HepG2 (cell line): Measurements from ENCODE around the gene RGL1. TPM values are rescaled to one million over a fixed set of nuclear protein-coding genes. Genes with fewer than 3 reads are reported as not detected.

Experiments used
- FOXJ3 ChIP-seq: sonication (generic); formaldehyde crosslinking; IDR thresholded peaks from 2 replicates; pipeline ENCODE4 v1.4.0; 2020; ENCODE audit warnings: missing genetic modification reagents, mild to moderate bottlenecking, borderline replicate concordance
- GZF1 ChIP-seq: sonication (generic); formaldehyde crosslinking; IDR thresholded peaks from 2 replicates; pipeline ENCODE4 v1.5.1; 2020; ENCODE audit warnings: mild to moderate bottlenecking, missing genetic modification reagents
- KDM6A ChIP-seq: IDR thresholded peaks from 2 replicates; pipeline ENCODE4 v1.6.1; 2016; ENCODE audit warnings: low read depth
- LCORL ChIP-seq, 2 experiments: fragments of 450-650 bp in 1 of 2; sonication (generic) in 1 of 2; formaldehyde crosslinking in 1 of 2; IDR thresholded peaks; 2 replicates each; pipeline versions ENCODE4 v1.5.0 to v1.6.1; 2017 to 2020; ENCODE audit warnings: antibody characterized with exemption in 1 of 2, missing genetic modification reagents in 1 of 2
- MZF1 ChIP-seq: sonication (generic); formaldehyde crosslinking; IDR thresholded peaks from 2 replicates; pipeline ENCODE4 v1.8.1; 2023; ENCODE audit warnings: mild to moderate bottlenecking, missing genetic modification reagents, borderline replicate concordance
- PITX1 ChIP-seq: sonication (generic); formaldehyde crosslinking; IDR thresholded peaks from 2 replicates; pipeline ENCODE4 v1.5.1; 2020; ENCODE audit warnings: mild to moderate bottlenecking, missing genetic modification reagents
- XRCC5 ChIP-seq: fragments of 200-400 bp; formaldehyde crosslinking; optimal IDR thresholded peaks from 2 replicates; pipeline ENCODE3; 2017; ENCODE audit warnings: mild to moderate bottlenecking, low read length
- ZFP82 ChIP-seq: sonication (generic); formaldehyde crosslinking; IDR thresholded peaks from 2 replicates; pipeline ENCODE4 v1.5.1; 2020; ENCODE audit warnings: mild to moderate bottlenecking, missing genetic modification reagents, borderline replicate concordance
- ZNF292 ChIP-seq: sonication (generic); formaldehyde crosslinking; IDR thresholded peaks from 2 replicates; pipeline ENCODE4 v1.8.1; 2022; ENCODE audit warnings: mild to moderate bottlenecking, low read depth, missing genetic modification reagents, borderline replicate concordance
- ZNF724P ChIP-seq: sonication (generic); formaldehyde crosslinking; IDR thresholded peaks from 2 replicates; pipeline ENCODE4 v1.8.0; 2022; ENCODE audit warnings: missing genetic modification reagents, borderline replicate concordance
- ZNF747 ChIP-seq: sonication (generic); formaldehyde crosslinking; IDR thresholded peaks from 2 replicates; pipeline ENCODE4 v1.8.1; 2023; ENCODE audit warnings: missing genetic modification reagents, mild to moderate bottlenecking, borderline replicate concordance
- ZNF768 ChIP-seq: sonication (generic); formaldehyde crosslinking; IDR thresholded peaks from 2 replicates; pipeline ENCODE4 v1.4.0; 2020; ENCODE audit warnings: missing genetic modification reagents
- polyA plus RNA-seq, 8 experiments: library from polyadenylated mRNA; depleted of rRNA in 3 of 8; stranded (reverse) in 7 of 8; unstranded in 1 of 8; fragments of >200 nt; fragmentation: Illumina TruSeq in 4 of 8; extraction: Trizol in 4 of 8; gene quantifications; 2 replicates each; pipeline versions ENCODE4 v1.2.1 to v1.2.3, GENCODE V29; 2011 to 2016; ENCODE audit warnings: low read depth in 4 of 8, missing spikeins in 1 of 8, mixed read lengths in 1 of 8; ENCODE audit not compliant: insufficient read depth in 1 of 8
- total RNA-seq, 5 experiments: library from RNA; depleted of rRNA; stranded (reverse); fragments of >200 nt; fragmentation: Illumina TruSeq; extraction: Trizol; gene quantifications; 2 replicates each; pipeline ENCODE4 v1.2.3, GENCODE V29; 2016; ENCODE audit warnings: low read depth in 1 of 5
- TF ChIP-seq, protein P1 (sequence below): sonication (generic); formaldehyde crosslinking; IDR thresholded peaks from 2 replicates; pipeline ENCODE4 v1.4.0; 2020; ENCODE audit warnings: missing genetic modification reagents, borderline replicate concordance
- TF ChIP-seq, protein P2 (sequence below), 2 experiments: sonication (generic) in 1 of 2; formaldehyde crosslinking in 1 of 2; IDR thresholded peaks; 2 replicates each; pipeline versions ENCODE4 v1.6.1 to v1.9.0; 2014 to 2022; ENCODE audit warnings: antibody characterized with exemption in 1 of 2, borderline replicate concordance in 1 of 2, inconsistent platforms in 1 of 2, low read depth in 1 of 2, missing genetic modification reagents in 1 of 2

Gene RGL1
- total and polyA plus RNA-seq, 2 of the 13 experiments (the other 11 are each of a cell fraction or from before 2014, with no cell fraction given): 3.5 to 4.7 TPM

DNA sequence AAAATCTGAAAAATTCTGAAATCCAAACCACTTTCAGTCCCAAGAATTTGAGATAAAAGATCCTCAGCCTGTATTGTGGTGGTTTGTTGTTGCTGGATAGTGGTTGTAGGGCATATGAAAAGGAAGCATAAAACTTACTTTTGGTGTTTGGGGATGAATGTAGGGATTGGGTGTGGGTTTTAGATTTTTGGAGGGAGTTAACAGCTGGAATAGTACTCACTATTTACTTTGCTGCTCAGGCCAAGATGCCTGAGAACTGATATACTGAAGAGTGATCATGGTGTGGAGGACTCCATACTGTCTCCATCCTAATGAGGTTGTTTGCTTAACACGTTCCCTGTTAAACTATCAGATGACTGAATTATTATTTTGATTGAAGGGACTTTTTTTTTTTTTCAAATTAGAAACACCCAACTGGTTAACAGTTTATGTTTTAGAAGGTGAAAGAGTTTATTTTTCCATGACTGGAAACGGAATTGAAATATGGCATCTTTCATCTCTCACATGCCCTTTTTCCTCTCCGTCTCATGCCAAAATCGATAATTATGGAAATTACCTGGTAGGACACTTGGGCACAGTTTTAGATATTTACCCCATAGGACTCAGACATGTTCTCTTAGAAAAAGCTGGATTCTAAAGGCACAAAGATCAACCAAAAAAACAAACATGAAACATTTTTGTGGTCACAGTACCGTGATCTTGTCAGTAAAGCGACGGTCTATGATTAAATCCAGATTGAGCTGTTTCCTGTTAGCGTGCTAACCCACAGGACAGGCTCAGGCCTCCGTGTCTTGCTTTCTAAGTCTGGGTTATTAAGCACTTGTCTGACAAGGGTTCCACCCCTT is 37.3 kb downstream of the RGL1 start (continued):
- TF ChIP-seq ZFP82 (CRISPR knock-in tag): no peak
- TF ChIP-seq ZNF292 (CRISPR knock-in tag): peak; percentile 37; the same call in 1 of the 2 replicates
- no peak for TF ChIP-seq LCORL (IDR thresholded peaks at IDR 0.05)
- TF ChIP-seq LCORL (CRISPR knock-in tag; IDR thresholded peaks at IDR 0.05): peak; percentile 44; the same call in 1 of the 2 replicates
- TF ChIP-seq, protein P1, sequence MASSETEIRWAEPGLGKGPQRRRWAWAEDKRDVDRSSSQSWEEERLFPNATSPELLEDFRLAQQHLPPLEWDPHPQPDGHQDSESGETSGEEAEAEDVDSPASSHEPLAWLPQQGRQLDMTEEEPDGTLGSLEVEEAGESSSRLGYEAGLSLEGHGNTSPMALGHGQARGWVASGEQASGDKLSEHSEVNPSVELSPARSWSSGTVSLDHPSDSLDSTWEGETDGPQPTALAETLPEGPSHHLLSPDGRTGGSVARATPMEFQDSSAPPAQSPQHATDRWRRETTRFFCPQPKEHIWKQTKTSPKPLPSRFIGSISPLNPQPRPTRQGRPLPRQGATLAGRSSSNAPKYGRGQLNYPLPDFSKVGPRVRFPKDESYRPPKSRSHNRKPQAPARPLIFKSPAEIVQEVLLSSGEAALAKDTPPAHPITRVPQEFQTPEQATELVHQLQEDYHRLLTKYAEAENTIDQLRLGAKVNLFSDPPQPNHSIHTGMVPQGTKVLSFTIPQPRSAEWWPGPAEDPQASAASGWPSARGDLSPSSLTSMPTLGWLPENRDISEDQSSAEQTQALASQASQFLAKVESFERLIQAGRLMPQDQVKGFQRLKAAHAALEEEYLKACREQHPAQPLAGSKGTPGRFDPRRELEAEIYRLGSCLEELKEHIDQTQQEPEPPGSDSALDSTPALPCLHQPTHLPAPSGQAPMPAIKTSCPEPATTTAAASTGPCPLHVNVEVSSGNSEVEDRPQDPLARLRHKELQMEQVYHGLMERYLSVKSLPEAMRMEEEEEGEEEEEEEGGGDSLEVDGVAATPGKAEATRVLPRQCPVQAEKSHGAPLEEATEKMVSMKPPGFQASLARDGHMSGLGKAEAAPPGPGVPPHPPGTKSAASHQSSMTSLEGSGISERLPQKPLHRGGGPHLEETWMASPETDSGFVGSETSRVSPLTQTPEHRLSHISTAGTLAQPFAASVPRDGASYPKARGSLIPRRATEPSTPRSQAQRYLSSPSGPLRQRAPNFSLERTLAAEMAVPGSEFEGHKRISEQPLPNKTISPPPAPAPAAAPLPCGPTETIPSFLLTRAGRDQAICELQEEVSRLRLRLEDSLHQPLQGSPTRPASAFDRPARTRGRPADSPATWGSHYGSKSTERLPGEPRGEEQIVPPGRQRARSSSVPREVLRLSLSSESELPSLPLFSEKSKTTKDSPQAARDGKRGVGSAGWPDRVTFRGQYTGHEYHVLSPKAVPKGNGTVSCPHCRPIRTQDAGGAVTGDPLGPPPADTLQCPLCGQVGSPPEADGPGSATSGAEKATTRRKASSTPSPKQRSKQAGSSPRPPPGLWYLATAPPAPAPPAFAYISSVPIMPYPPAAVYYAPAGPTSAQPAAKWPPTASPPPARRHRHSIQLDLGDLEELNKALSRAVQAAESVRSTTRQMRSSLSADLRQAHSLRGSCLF (CRISPR knock-in tag): no peak
- TF ChIP-seq, protein P2, sequence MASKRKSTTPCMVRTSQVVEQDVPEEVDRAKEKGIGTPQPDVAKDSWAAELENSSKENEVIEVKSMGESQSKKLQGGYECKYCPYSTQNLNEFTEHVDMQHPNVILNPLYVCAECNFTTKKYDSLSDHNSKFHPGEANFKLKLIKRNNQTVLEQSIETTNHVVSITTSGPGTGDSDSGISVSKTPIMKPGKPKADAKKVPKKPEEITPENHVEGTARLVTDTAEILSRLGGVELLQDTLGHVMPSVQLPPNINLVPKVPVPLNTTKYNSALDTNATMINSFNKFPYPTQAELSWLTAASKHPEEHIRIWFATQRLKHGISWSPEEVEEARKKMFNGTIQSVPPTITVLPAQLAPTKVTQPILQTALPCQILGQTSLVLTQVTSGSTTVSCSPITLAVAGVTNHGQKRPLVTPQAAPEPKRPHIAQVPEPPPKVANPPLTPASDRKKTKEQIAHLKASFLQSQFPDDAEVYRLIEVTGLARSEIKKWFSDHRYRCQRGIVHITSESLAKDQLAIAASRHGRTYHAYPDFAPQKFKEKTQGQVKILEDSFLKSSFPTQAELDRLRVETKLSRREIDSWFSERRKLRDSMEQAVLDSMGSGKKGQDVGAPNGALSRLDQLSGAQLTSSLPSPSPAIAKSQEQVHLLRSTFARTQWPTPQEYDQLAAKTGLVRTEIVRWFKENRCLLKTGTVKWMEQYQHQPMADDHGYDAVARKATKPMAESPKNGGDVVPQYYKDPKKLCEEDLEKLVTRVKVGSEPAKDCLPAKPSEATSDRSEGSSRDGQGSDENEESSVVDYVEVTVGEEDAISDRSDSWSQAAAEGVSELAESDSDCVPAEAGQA (IDR thresholded peaks at IDR 0.05; ENCODE audit: low read depth): no peak
- TF ChIP-seq, protein P2 (CRISPR knock-in tag; IDR thresholded peaks at IDR 0.05; ENCODE audit: borderline replicate concordance): no peak
- no peak for TF ChIP-seq ZNF724P (CRISPR knock-in tag)
- no peak for TF ChIP-seq ZNF747 (CRISPR knock-in tag)
- TF ChIP-seq MZF1: no peak
- 0 out of 2 replicates have a peak, but pooled peaks have one; percentile 29 for TF ChIP-seq FOXJ3 (CRISPR knock-in tag)
- TF ChIP-seq KDM6A (CRISPR knock-in tag): 0 out of 2 replicates have a peak, but pooled peaks have one; percentile 45
- no peak for TF ChIP-seq GZF1 (CRISPR knock-in tag)
- no peak for TF ChIP-seq XRCC5
- TF ChIP-seq PITX1: no peak
- no peak for TF ChIP-seq ZNF768 (CRISPR knock-in tag)
